HFF-Myc (cell line): Measurements from ENCODE around the gene BIK.

Experiments used
- DNase-seq: peaks from one replicate; pipeline ENCODE4 v3.0.0-alpha.2; 2011; ENCODE audit warnings: low read depth; ENCODE audit errors: extremely low read depth
- H3K4me3 ChIP-seq: replicated peaks from 2 replicates; pipeline ENCODE4 v1.5.1; 2011; ENCODE audit warnings: low read depth, mild to moderate bottlenecking, control low read depth, low read length
- TF ChIP-seq, protein P1 (sequence below): IDR thresholded peaks from 2 replicates; pipeline ENCODE4 v1.5.1; 2012; ENCODE audit warnings: mild to moderate bottlenecking, low read depth, low read length, control low read depth; ENCODE audit errors: missing control alignments

BIK gene

DNA sequence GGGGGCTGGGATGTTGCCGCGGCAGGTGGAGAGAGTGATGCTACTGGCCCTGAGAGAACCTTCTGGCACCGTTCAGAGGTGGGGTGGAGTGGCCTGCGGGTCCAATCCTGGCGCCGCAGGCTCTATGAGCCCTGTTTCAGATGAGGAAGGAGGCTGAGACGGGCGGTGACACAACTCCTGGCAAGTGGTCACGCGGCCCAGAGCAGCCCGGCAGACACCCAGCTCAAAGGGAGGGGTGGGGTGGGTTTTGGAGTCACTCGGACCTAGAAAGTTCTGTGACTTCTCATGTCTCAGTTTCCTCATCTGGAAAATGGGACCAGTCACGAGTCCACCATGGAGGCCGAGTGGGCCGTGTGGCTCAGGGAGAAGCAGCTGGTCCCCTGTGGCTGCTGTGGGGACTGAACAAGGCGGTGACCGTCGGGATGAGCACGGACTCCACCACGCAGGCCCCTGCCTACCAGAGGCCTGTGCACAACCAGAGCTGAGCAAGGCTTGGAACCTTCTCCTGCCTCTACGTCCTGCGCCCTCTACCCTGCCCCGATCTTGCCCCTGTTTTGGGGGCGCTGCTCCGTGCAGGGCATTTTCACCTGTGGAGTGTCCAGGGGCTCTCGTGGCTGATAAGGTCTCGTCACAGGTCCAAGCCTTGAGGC, 44.5 kb downstream of the BIK start:
- no peak overlapping the region for H3K4me3 ChIP-seq
- TF ChIP-seq, protein P1, sequence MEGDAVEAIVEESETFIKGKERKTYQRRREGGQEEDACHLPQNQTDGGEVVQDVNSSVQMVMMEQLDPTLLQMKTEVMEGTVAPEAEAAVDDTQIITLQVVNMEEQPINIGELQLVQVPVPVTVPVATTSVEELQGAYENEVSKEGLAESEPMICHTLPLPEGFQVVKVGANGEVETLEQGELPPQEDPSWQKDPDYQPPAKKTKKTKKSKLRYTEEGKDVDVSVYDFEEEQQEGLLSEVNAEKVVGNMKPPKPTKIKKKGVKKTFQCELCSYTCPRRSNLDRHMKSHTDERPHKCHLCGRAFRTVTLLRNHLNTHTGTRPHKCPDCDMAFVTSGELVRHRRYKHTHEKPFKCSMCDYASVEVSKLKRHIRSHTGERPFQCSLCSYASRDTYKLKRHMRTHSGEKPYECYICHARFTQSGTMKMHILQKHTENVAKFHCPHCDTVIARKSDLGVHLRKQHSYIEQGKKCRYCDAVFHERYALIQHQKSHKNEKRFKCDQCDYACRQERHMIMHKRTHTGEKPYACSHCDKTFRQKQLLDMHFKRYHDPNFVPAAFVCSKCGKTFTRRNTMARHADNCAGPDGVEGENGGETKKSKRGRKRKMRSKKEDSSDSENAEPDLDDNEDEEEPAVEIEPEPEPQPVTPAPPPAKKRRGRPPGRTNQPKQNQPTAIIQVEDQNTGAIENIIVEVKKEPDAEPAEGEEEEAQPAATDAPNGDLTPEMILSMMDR: no peak
- no peak for DNase-seq

DNA sequence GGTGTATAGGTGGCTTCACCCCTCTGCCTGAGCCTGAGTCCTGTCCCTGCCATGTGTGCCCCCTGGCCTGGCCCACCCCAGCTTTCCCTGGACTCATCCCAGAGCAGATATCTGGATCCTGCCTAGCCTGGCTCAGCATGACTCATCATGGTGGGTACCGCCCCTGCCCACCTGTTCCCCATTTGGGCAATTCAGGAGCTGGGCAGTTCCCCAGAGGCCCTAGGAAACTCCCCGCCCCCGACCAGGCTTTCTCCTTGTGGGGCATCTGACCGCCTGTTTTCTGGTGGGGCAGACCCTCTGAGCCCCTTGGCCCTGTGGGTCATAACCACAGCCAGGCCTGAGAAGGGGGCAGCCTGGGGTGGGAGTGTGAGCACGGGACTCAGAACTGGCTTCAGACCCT, 45.2 kb downstream of the BIK start:
- H3K4me3 ChIP-seq: no peak overlapping the region
- peak; percentile 30 for DNase-seq
- TF ChIP-seq, protein P1: no peak

GRCh38 chr22:43156413-43156812, 45.9 kb downstream of the BIK start:
- TF ChIP-seq, protein P1: no peak
- no peak overlapping the region for H3K4me3 ChIP-seq
- no peak for DNase-seq

DNA sequence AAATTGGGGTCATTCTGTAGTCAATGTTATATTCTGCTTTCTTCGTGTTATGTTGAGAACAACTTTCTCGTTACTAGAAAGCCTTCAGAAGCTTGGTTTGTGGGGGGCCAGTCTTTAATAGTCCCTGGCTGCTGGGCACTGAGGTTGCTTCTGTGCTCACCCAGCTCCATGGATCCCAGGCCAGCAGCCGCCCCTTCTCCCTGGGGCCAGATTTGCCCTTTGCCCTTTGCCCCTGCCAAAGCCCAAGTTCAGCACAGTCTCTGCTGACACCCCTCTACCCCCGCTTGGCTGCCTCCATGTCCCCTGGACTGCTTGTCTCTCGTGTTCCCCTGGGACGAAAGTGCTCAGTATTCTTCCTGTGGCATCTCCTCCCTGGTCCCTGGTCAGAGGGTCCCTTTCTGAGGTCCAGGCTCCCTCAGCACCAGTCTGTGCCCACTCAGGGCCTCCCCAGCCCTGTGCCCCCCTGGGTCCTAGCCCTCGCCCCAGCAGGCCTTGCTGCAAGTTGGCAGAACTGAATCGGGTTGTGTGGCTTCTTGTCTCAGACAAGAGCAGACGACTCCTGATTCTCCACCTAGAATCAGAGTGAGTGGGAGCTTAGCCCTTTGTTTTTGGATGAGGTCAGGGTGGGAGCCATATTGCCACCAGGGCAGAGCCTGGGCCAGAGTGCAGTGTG, 47.5 kb downstream of the BIK start:
- TF ChIP-seq, protein P1: no peak
- no peak for DNase-seq
- H3K4me3 ChIP-seq: no peak overlapping the region

DNA sequence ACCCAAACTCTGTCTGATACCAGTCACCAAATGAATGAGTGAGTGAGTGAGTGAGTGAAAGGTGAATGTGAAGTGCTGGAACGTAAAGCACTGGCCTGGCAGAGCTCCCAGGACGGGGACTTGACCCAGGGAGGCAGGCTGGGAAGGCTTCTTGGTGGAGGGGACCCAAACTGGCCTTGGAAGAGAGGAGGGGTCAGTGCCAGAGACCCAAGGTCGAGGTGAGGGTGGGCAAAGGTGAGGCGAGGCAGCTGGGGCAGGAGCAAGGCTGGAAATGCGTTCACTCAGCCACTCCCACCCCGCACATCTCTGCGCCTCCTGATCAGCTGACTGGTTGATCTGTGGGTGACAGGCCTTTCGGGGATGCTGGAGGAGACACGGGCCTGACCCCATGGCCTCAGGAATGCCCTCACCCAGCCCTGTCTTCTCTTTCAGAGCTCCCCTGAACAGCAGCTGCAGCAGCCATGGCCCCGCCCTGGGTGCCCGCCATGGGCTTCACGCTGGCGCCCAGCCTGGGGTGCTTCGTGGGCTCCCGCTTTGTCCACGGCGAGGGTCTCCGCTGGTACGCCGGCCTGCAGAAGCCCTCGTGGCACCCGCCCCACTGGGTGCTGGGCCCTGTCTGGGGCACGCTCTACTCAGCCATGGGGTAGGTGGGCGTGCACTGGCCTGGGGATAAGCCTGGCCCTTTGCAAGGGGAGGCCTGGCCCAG, 48.4 kb downstream of the BIK start:
- TF ChIP-seq, protein P1: no peak
- no peak for DNase-seq
- H3K4me3 ChIP-seq: no peak overlapping the region

GRCh38 chr22:43159484-43160178, 49.1 kb downstream of the BIK start:
- DNase-seq: no peak
- TF ChIP-seq, protein P1: peak; percentile 30

More at GRCh38 chr22:43159484-43160178, 49.1 kb downstream of the BIK start:
- H3K4me3 ChIP-seq: no peak overlapping the region
